Activated CD4-positive, alpha-beta T cell treated with anti-CD3 and anti-CD28 coated beads for 1 hour (primary cell): ENCODE results near the gene A4GALT.

Experiments used
- DNase-seq: peaks from one replicate; pipeline ENCODE4 v3.0.0-alpha.2; 2020

A4GALT gene

GRCh38 chr22:42646569-42647525 is 73.8 kb downstream of the A4GALT start:
- no peak for DNase-seq

DNA sequence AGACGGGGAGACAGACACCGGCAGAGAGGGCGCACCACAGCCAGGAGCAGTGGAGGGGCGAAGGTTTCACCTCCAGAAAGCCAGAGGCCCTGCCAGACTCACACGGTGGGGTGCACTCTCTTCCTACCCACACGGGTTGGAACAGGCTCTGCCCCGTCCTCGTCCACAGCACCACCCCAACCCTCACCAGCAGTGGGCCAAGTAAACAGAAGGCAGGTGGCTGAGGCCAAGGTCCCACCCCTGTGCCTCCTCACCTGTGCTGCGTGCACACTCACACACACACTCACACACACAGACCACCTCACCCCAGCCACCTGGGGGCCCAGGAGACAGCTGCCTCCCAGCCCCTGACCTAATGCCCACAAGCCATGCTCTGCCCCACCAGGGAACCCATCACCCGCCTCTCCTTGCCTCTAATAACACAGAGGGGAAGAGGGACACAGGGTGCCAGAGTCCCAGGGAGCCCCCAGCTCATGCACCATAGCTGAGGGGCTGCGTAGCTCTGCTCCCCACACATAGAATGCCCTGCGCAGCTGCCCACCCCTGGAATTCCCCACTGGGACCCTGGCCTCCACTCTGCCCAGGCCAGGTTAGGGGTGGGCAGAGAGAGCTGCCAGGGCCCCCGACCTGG is 74.6 kb downstream of the A4GALT start:
- DNase-seq: no peak

DNA sequence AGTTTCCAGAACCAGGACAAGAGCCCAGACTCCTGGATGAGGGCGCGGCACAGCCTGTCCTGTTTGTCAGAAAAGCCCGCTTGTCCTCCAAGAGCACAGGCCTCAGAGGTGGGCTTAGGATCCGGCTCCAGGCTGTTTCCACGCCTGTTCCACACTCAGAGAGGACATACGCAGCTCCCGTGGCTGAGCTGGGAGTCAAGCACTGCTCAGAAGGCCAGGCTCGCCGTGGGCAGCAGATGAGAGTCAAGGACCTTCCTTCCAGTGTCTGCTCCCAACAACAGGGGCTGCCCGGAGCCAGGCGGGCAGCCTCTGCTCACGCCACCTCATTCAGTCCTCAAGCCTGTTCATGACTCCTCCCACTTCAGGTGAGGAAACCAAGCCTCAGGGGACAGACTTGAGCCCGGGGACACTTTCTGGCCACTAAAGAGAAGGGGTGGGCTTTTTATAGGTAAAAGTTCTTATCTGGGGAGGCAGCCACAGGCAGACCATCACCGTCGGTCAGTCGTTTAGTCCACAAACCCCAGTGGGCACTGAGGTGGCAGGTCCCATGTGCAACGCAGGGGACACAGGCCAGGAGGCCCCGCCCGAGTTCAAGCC is 75.2 kb downstream of the A4GALT start:
- no peak for DNase-seq

DNA sequence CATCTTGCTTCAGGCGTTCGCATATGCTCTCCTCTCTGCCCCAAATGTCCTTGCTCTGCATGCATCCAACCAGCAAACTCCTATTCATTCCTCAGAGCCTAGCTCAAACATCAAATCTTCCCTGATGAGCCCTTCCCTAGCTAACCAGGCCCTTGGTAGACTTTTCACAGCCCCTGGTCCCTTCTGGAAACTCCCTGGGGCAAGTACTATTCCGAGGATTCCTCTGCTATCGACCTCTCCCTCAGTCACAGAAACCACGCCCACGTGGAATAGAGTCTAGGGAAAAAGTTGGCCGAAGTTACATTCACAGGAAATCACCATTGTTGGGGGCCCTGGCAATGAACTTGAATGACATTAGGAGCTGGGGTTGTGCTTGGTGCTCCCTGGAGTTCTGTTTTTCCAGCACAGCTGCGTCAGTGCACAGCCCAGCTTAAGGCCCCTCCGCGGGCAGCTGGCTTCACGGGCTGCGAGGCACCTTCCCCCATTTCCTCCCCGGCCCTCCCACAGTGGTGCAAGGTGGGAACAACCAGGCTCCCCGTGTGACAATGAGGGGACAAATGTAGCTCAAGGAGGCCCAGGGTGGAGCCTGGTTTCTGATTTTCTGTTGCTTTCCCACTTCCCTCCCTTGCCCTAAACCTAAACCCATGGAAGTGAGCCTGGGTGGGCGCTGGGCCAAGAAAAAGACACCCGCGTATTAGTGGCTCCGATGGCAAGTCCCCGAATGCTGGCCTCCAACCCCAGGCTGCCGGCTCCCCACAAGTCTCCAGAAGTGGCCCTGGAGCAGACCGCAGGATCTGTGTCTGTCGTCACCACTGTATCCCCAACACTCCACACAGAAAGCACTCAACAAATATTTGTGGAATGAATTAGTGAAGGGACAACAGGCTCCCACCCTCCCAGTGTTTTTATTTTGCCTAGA is 76.0 kb downstream of the A4GALT start:
- DNase-seq: no peak

DNA sequence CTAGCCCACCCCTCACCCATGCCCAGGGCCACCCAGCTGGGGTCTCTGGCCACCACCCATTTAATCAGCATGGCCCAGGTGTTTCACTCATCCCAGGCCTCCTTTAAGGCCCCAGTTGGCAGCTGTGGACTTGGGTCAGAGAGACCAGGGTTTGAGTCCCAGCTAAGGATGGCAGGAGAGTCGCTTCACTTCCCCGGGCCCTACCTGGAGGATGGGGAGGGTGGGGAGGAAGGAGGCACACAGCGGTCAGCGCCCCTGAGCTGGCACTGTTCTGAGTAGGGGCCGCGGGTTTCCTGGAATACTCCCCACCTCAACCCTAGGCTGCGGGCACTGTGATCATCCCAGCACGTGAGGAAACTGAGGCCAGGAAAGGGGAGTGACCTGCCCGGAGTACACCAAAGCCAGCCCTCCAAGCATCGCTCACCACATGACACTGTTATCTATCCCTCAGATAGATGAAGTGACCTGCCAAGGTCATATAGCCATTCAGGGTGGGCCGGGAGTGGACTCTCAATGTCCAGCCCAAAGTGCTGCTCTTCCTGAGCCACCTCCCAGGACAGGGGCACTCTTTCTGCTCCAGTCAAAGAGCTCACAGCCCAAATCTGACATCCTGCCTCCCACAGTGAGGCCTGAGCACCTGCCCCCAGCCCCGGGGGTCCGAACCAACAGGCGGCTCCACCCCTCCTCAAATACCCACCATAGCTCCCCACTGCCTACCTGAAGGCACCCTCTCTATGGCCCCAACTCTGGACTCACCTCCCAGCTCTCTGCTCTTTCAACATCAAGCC is 76.8 kb downstream of the A4GALT start:
- DNase-seq: no peak

- no peak for DNase-seq
These were observed 77.7 kb downstream of the A4GALT start for GRCh38 chr22:42642806-42643633.
